ENCODE data around the gene PAPPA2. TPM values are rescaled to one million over a fixed set of nuclear protein-coding genes. Genes with fewer than 3 reads are reported as not detected.

PAPPA2 gene
- total and polyA plus RNA-seq, 2 donors (not counting 1 experiment from before 2014, with no cell fraction given), result not detected

DNA sequence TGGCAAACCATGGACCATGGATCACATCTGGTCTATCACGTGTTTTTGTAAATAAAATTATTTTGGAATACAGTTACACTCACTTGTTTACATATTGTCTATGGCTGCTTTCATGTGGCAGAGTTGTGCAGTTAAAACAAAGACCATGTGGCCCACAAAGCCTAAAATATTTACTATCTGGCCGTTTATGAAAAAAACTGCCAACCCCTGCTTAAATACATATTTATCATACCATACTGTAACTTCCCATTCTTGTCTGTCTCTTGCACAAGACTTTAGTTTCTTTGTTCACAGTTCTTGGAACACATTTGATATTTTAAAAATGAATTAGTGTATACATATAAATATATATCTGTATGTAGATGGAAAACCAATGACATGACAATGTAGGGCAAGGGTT, 141.5 kb downstream of the PAPPA2 start:
- Histone ChIP-seq H3K4me1 (ENCODE audit: control insufficient read depth in 2 of 2, insufficient read depth in 2 of 2, low read length in 2 of 2) (no peaks in the 10 kb centered on the region), H3K27me3 (replicated peaks in 1 of 4; ENCODE audit: control extremely low read depth in 1 of 4, control insufficient read depth in 3 of 4, insufficient read depth in 4 of 4, low read length in 3 of 4) (no peaks in the 10 kb centered on the region), H3K36me3 (replicated peaks in 1 of 2; ENCODE audit: control extremely low read depth in 1 of 2, control insufficient read depth in 1 of 2, extremely low read depth in 1 of 2, insufficient read depth in 2 of 2, low read length in 1 of 2) (no peaks in the 10 kb centered on the region), H3K9ac (ENCODE audit: low read length) (no peak overlapping the region), H3K4me2 (replicated peaks; ENCODE audit: low read depth, low read length, poor library complexity, severe bottlenecking) (no peak overlapping the region), H2AFZ (ENCODE audit: insufficient read depth, low read depth, low read length, poor library complexity, severe bottlenecking) (no peak overlapping the region), H3K4me3 (ENCODE audit: control extremely low read depth in 1 of 5, extremely low read depth in 1 of 5, insufficient read depth in 1 of 5, low read depth in 2 of 5, low read length in 4 of 5) (no peak overlapping the region), H4K20me1 (ENCODE audit: control insufficient read depth, insufficient read depth, low read length, poor library complexity, severe bottlenecking) (no peaks in the 10 kb centered on the region), H3K9me3 (ENCODE audit: control extremely low read depth in 1 of 3, control insufficient read depth in 2 of 3, insufficient read depth in 1 of 3, low read length in 2 of 3) (no peaks in the 10 kb centered on the region), H3K27ac (ENCODE audit: low read length in 2 of 2) (no peak overlapping the region), H3K79me2 (ENCODE audit: control insufficient read depth, insufficient read depth, low read length) (no peaks in the 10 kb centered on the region)
- intact Hi-C loops (cut with micrococcal nuclease), result no loop called here
- H3K9me3 Mint-ChIP-seq (ENCODE audit: insufficient read depth), result no peaks in the 10 kb centered on the region
- ATAC-seq (ENCODE audit: low read depth) (no peak), DNase-seq (no peak)
- no peak overlapping the region for H3K4me3 Mint-ChIP-seq
- H3K4me1 Mint-ChIP-seq, result no peaks in the 10 kb centered on the region
- no peak overlapping the region for H3K27ac Mint-ChIP-seq
- ChIA-PET POLR2A (no interaction called here), CTCF (no interaction called here)
- peaks cover 3% of the 10 kb centered on the region for H3K27me3 Mint-ChIP-seq
- TF ChIP-seq, protein P1, sequence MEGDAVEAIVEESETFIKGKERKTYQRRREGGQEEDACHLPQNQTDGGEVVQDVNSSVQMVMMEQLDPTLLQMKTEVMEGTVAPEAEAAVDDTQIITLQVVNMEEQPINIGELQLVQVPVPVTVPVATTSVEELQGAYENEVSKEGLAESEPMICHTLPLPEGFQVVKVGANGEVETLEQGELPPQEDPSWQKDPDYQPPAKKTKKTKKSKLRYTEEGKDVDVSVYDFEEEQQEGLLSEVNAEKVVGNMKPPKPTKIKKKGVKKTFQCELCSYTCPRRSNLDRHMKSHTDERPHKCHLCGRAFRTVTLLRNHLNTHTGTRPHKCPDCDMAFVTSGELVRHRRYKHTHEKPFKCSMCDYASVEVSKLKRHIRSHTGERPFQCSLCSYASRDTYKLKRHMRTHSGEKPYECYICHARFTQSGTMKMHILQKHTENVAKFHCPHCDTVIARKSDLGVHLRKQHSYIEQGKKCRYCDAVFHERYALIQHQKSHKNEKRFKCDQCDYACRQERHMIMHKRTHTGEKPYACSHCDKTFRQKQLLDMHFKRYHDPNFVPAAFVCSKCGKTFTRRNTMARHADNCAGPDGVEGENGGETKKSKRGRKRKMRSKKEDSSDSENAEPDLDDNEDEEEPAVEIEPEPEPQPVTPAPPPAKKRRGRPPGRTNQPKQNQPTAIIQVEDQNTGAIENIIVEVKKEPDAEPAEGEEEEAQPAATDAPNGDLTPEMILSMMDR (IDR thresholded peaks at IDR 0.05), result no peak
- TF ChIP-seq EZH2 (IDR thresholded peaks at IDR 0.05; ENCODE audit: borderline replicate concordance, insufficient read depth, low read depth, low read length, poor library complexity, severe bottlenecking), result no peak
- WGBS (ENCODE audit: insufficient coverage), result no CpG with 5 or more reads among the region's 2 CpGs

GRCh38 chr1:176605176-176605575, 142.2 kb downstream of the PAPPA2 start:
- Histone ChIP-seq H3K36me3 (replicated peaks in 1 of 2; ENCODE audit: control extremely low read depth in 1 of 2, control insufficient read depth in 1 of 2, extremely low read depth in 1 of 2, insufficient read depth in 2 of 2, low read length in 1 of 2) (no peaks in the 10 kb centered on the region), H3K4me1 (ENCODE audit: control insufficient read depth in 2 of 2, insufficient read depth in 2 of 2, low read length in 2 of 2) (no peaks in the 10 kb centered on the region), H3K9me3 (ENCODE audit: control extremely low read depth in 1 of 3, control insufficient read depth in 2 of 3, insufficient read depth in 1 of 3, low read length in 2 of 3) (no peaks in the 10 kb centered on the region), H3K9ac (ENCODE audit: low read length) (no peak overlapping the region), H3K27ac (ENCODE audit: low read length in 2 of 2) (no peak overlapping the region), H3K4me2 (replicated peaks; ENCODE audit: low read depth, low read length, poor library complexity, severe bottlenecking) (no peak overlapping the region), H3K27me3 (replicated peaks in 1 of 4; ENCODE audit: control extremely low read depth in 1 of 4, control insufficient read depth in 3 of 4, insufficient read depth in 4 of 4, low read length in 3 of 4) (no peaks in the 10 kb centered on the region), H4K20me1 (ENCODE audit: control insufficient read depth, insufficient read depth, low read length, poor library complexity, severe bottlenecking) (no peaks in the 10 kb centered on the region), H3K79me2 (ENCODE audit: control insufficient read depth, insufficient read depth, low read length) (no peaks in the 10 kb centered on the region), H2AFZ (ENCODE audit: insufficient read depth, low read depth, low read length, poor library complexity, severe bottlenecking) (no peak overlapping the region), H3K4me3 (ENCODE audit: control extremely low read depth in 1 of 5, extremely low read depth in 1 of 5, insufficient read depth in 1 of 5, low read depth in 2 of 5, low read length in 4 of 5) (no peak overlapping the region)
- ATAC-seq (ENCODE audit: low read depth) (no peak), DNase-seq (no peak)
- ChIA-PET CTCF (no interaction called here), POLR2A (no interaction called here)
- TF ChIP-seq EZH2 (IDR thresholded peaks at IDR 0.05; ENCODE audit: borderline replicate concordance, insufficient read depth, low read depth, low read length, poor library complexity, severe bottlenecking), result no peak
- TF ChIP-seq, protein P1 (IDR thresholded peaks at IDR 0.05), result no peak
- Mint-ChIP-seq H3K9me3 (ENCODE audit: insufficient read depth) (no peaks in the 10 kb centered on the region), H3K4me3 (no peak overlapping the region), H3K4me1 (no peaks in the 10 kb centered on the region), H3K27me3 (peaks cover 3% of the 10 kb centered on the region), H3K27ac (no peak overlapping the region)
- intact Hi-C loops (cut with micrococcal nuclease), result no loop called here
- no CpG with 5 or more reads among the region's 1 CpG for WGBS (ENCODE audit: insufficient coverage)

All from B cell (primary cell).